Sciatic nerve (tissue), 2 donors: Measurements from ENCODE around the gene STARD3. TPM values are rescaled to one million over a fixed set of nuclear protein-coding genes. Genes with fewer than 3 reads are reported as not detected.
A peak's percentile ranks its signal among the peaks of the same experiment; 100 is the strongest.

Source experiments
- ATAC-seq: fragments of 200-7000 bp; cut with Tn5 transposase; one replicate; pipeline ENCODE4 v1.9.1; 2020; ENCODE audit warnings: mild to moderate bottlenecking, moderate library complexity
- DNase-seq: peaks from one replicate; pipeline ENCODE4 v3.0.0-alpha.2; 2020; ENCODE audit warnings: low spot score
- intact Hi-C: fragments of 100-400 bp; cut with DNase I; formaldehyde crosslinking; loops from one replicate; pipeline ENCODE4 v1.14.2; 2022
- total RNA-seq: library from RNA; stranded (reverse); fragmentation: NEBNext Ultra II Directional; extraction: Animal tissue kit (Norgen Biotek cat#: 25700); gene quantifications from one replicate; pipeline ENCODE4 v1.2.1, GENCODE V29; 2021
- donor health status: DM: no; HTN: no; CAD: no.
- donor health status: DM: no; HTN: no; CAD: no.

The STARD3 gene
- total RNA-seq, 1 donor from 2014 or later: 81.8 TPM

DNA sequence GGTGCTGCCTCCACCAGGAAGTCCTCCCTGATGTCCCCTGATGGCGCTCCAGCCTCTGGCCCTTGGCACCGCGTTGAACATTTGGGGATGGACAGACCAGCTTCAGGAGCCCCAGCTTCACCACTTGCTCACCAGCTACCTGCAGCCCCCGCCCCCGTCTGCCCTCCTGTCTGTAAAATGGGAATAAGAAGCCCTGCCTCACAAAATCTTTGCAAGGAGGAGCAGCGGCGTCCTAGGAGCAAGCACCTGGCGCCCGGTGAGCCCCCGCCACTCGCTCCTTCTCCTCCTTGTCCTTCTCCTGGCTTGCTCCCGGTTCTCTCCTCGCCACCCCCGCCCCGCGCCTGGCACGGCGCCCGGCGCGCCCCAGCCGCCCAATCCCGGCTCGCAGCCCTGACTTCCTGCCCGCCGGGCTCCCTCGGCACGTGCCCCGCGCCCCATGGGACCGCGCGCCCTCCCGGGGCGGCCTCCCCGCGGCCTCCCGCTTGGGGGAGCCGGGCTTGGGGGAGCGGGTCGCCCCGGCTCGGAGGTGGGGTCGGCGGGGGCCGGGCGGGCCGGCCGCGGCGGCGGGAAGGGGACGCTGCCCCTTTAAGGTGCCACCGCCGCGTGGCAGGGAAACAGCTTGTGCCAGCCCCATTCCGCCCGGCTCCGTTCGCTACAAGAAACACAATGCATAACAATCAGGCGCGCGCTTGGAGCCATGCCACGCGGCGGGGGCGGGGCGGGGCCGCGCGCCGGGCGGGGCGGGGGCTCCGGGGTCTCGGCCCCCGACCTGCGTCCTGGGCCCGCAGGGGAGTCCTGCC is 19.3 kb upstream of the STARD3 start:
- DNase-seq (peak; percentile 71), ATAC-seq (no peak)
- intact Hi-C loops: no loop called here

DNA sequence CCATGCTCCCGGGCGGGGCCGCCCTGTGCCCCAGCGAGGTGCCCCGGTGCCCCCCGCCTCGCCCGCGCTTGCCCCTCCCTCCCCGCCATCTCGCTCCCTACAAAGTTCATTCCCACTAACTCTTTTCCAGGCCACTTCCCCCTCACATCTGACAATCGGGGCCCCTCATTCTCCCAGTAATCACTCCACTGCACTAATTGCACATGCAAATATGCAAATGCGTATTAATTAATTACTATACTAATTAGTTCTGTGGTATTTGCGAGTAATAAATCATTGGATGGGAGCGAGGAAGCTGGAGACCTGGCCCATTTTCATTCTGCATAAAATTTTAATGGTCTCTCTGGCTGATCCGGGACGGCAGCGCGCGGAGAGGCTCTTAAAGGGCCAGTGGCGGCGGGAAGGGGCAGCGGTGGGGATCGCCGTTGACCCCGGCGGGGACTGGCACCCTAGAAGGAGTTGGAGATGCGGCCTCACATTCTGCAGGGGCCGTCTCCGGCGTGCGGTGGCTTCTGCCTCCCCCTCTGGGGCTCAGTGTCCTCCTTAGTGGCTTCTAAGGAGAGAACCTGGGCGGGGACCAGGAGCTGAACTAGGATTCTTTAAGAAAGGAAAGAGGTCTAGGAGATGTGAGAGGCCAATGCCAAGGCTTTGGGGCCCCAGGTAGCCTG is 18.6 kb upstream of the STARD3 start:
- intact Hi-C loops: no loop called here
- ATAC-seq: no peak
- no peak for DNase-seq

DNA sequence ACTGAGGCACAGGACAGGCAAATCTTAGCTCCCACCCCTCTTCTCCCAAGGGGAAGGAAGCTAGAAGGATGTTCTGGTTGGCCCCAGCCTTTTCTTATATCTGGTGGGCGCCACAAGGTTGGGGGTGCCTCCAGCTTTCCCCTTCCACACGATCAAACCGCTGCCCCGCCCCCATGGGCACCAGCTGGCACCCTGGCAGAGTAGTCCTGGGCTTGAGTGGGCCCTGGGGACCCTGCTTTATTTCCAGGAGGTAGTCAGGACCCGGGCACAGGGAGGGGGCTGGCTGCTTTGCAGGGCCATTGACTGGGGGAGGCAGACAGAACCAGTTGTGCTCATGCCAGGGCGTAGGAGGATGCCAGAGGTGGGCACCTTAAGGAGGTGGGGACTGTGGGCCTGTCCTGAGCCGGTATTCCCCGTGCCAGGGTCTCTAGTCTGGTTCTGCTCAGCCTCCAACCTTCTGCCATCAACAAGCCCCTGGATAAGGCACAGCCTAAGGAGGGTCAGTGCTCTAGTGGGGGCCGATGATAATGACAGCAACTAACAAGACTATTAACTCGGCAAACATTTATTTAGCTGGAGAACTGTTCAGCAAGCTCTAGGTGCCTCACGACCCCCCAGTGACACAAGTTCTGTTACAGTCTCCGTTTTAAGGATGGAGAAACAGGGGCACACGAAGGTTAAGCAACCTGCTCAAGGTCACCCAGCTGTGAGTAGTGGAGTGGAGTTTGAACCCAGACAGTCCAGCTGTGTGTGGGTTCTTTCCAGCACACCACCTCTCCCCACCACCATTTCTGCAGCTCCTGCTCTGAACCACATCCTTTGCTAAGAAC is 17.8 kb upstream of the STARD3 start:
- intact Hi-C loops: no loop called here
- ATAC-seq (no peak), DNase-seq (no peak)

DNA sequence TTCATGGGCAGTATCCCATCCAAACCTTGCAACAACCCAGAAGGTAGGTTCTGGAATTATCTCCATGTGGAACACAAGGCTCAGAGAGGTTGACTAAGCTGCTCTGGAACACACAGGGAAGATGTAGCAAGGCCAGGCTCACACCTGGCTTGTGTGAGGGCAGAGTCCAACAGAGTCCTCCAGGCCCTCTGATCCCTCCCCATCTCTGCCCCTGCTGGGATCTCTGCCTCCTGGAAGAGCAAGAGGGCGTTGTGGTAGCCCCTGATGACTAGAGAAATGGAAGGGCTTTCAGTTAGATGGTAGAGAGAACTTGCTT is 17.2 kb upstream of the STARD3 start:
- ATAC-seq: no peak
- no peak for DNase-seq
- intact Hi-C loops: loop anchor here (5.0 kb wide), 2 partner anchors 53 to 133 kb away; no protein-coding TSS in a partner anchor

DNA sequence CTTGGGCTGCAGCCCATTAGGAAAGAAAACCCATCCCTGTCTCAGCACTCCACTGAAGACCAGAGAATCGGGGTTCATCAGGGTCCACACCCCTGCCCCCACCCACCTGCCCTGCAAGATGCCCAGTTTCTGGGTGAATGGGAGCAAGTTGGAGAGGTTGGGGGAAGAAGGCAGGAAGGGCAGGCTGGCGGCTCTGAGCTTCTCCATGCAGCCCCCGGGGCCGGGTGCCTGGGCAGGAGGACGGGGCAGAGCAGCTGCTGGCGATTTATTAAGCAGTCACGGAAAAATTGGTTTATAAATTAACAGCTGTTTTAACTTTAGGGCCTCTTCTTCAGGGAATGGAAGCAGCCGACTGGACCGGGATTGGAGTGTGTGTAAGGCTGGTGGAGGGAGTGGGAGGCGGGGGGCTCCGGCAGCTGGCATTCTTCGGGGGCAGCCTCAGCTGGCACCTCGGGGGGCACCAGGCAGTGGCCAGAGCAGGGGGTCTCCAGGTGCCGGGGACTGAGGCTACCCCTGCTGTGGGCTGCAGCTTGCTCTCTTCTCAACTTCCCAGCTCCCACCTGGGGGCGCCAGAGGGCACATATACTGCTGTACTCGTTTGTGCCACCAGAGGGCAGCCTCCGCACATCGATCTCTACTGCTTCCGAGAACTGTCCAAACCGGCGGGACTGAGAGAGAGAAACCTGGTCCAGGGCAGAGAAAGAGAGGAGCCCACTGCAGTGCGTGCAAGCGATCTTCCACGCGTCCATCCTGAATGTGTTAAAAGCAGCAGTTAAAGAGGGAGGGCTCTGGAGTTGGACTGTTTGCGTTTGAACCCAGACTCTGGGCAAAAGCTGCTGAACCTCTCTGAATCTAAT is 15.2 kb upstream of the STARD3 start:
- DNase-seq (peak; percentile 91), ATAC-seq (peak; percentile 81)
- intact Hi-C loops: loop anchor here (5.0 kb wide), 2 partner anchors 51 to 131 kb away; no protein-coding TSS in a partner anchor

DNA sequence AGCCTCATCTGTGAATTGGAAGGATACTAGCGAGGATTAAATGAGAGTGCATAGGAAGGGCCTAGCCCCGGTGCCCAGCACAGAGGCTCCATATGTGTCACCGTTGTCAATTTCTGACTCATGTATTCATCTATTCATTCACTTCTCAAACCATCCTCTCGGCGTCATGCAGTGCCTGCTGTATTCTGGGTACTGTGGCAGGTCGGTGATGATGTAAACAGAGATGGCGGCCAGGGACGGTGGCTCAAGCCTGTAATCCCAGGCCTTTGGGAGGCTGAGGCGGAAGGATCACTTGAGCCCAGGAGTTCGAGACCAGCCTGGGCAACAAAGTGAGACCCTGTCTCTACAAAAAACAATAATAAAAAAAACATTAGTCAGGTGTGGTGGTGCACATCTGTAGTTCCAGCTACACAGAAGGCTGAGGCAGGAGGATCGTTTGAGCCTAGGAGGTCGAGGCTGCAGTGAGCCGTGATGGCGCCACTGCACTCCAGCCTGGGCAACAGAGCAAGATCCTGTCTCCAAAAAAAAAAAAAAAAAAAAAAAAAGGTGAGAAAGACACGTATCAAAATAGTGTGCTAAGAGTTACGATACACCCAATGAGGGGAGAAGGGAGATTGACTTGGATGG is 14.5 kb upstream of the STARD3 start:
- intact Hi-C loops: loop anchor here (5.0 kb wide), 2 partner anchors 50 to 130 kb away; no protein-coding TSS in a partner anchor
- ATAC-seq (no peak), DNase-seq (no peak)

DNA sequence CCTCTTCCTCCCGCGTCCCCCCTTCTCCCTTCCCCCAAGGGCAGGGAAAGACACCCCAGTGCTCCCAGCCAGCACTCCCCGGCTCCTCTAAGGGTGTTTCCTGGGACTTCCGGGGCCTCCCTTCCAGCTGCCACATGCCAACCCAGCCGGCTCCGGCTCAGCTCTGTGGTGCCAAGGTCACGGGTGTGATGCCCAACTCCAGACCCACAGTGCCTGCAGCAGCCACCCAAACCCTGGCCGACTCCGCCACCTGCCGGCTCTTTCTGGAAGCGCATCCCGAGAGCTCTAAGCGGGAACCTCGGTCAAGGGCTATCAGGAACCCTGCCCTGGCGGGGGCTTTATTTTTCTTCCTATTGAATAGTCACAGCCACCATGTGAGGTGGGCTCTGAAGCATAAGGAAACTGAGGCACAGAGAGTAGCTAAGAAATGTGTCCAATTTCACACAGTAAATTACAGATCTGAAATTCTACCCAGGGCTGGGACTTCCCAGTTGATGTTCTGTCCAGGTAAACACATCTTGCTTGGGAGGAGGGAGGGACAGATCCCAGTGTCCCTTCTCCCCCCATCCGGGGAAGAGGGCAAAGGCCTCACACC is 13.5 kb upstream of the STARD3 start:
- peak; percentile 73 for ATAC-seq
- DNase-seq: peak; percentile 92
- intact Hi-C loops: loop anchor here (5.0 kb wide), 2 partner anchors 49 to 129 kb away; no protein-coding TSS in a partner anchor

DNA sequence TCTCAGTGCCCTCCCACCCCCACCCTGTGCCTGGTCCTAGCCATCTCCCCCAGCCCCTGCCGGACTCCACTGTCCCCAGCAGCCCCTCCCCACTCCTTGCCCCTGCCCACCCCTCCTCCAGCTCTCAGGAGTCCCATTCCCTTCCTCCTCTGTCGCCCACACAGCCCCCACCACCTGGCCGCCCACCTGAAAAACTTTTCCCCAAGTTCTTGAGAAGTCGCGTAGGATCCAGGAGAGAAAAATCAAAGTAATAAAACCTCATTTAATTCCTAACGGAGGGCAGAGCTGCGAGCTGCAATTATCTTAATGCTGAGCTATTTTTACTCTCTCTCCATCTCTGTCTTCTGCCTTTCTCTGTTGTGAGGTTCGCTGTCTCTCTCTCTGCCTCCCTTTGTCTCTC is 12.6 kb upstream of the STARD3 start:
- no peak for DNase-seq
- intact Hi-C loops: loop anchor here (5.0 kb wide), 2 partner anchors 48 to 128 kb away; no protein-coding TSS in a partner anchor
- no peak for ATAC-seq

DNA sequence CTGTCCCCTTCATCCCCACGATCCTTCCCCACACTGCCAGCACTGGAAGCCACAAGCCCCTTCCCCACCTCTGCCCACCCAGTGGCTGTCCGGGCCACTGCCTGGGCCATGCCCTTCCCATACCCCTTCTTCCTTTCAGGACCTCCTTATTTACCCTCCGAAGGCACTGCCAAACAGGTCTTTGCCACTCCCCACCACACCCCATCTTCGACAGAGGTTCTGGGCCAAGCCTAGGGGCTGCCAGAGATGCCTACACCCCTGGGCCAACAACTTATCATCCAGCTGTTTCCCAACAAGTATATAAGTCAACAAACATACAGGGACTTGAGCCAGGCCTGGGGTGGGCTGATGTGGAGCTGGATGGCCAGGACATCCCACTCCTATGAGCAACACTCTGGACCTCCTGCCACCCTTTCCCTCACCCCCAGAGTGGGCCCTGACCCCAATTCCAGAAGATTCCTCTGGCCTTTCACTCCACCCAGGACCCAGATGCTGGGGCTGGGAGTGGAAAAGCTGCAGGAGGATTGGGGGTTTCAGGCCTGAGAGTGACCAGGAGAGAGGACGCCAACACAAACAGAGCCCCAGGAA is 11.7 kb upstream of the STARD3 start:
- intact Hi-C loops: no loop called here
- DNase-seq (no peak), ATAC-seq (no peak)

DNA sequence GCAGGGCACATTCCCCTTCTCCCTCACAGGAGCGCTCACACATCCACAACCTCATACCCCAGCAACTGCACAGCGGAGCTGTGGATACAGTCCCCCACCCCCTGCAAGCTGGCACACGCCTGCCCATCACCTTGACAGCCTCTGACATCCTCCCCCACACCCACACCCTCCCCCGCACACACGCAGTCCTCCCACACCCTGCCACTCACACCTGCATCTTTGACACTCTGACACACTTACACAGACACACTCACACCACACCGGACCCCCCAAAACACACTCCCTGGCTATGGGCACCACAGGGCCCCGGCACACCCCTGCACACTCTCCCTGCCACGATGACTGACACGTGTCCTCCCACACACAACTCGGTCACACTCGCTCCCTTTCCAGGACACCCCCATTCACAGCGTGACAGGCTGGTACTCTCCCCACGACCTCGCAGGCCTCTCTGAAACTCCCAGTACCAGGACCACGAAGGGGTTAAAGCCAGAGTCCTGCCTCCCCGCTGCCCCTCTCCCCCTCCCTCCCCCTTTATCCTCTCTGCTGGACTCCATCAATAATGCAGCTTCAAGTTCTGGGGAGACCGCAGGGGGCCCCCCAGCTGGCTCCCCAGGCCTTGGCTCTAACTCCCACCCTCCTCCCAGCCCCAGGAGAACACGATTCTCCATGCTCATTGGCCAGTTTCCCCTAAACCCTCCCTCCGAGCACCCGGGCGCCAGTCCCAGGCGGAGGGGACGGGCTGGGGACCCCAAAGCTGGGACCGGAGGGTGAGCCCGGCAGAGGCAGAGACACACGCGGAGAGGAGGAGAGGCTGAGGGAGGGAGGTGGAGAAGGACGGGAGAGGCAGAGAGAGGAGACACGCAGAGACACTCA is 10.5 kb upstream of the STARD3 start, which contains the start of gene PPP1R1B:
TSS of gene PPP1R1B (plus strand) at position 782 of the 876 bp plus-strand sequence. CDS start 441 bp downstream, outside the sequence.
- ATAC-seq (no peak), DNase-seq (no peak)
- intact Hi-C loops: no loop called here

GRCh38 chr17:39627047-39627711 is 9.8 kb upstream of the STARD3 start:
- intact Hi-C loops: no loop called here
- ATAC-seq: no peak
- no peak for DNase-seq

GRCh38 chr17:39627712-39628516 is 9.0 kb upstream of the STARD3 start:
- ATAC-seq (no peak), DNase-seq (no peak)
- intact Hi-C loops: no loop called here

GRCh38 chr17:39628655-39629493 is 8.1 kb upstream of the STARD3 start:
- intact Hi-C loops: no loop called here
- no peak for DNase-seq
- no peak for ATAC-seq

DNA sequence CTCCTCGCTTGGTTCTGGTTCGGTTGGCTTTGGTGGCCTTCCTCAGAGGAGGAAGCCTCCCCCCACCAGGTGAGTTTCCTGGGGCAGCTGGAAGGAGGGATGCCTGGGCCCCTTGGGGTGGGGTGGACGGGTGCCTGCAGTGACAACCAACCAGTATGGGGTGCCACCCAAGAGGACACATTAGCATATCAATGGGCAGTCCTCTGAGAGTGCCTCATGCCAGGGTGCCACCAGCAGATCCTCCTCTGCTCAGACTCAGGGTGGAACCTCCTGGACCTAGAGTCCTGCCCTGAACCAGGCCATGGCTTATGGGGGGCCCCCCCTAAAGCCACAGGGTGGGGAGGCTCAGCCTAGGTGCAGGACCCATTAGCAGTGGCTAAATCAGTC is 7.5 kb upstream of the STARD3 start:
- intact Hi-C loops: no loop called here
- ATAC-seq (no peak), DNase-seq (no peak)
